Gastrocnemius medialis (tissue), 4 donors: ENCODE measurements around the gene CRB2.

ENCODE experiments used
- POLR2A ChIP-seq, 2 donors: fragments of 450-650 bp; IDR thresholded peaks; one replicate each; pipeline ENCODE4 v1.6.1; 2017; ENCODE audit warnings: antibody characterized with exemption in 2 of 2, mild to moderate bottlenecking in 2 of 2, moderate library complexity in 2 of 2
- TF ChIP-seq, protein P1 (sequence below), 5 experiments: fragments of 450-650 bp in 3 of 5; fragments of 200-600 bp in 2 of 5; sonication (generic) in 2 of 5; IDR thresholded peaks in 4 of 5; conservative IDR thresholded peaks in 1 of 5; 1 replicate in 4 of 5; 2 replicates in 1 of 5; pipeline ENCODE4 v1.5.1; 2016 to 2019; ENCODE audit warnings: antibody characterized with exemption in 5 of 5, mild to moderate bottlenecking in 3 of 5, moderate library complexity in 3 of 5

DNA sequence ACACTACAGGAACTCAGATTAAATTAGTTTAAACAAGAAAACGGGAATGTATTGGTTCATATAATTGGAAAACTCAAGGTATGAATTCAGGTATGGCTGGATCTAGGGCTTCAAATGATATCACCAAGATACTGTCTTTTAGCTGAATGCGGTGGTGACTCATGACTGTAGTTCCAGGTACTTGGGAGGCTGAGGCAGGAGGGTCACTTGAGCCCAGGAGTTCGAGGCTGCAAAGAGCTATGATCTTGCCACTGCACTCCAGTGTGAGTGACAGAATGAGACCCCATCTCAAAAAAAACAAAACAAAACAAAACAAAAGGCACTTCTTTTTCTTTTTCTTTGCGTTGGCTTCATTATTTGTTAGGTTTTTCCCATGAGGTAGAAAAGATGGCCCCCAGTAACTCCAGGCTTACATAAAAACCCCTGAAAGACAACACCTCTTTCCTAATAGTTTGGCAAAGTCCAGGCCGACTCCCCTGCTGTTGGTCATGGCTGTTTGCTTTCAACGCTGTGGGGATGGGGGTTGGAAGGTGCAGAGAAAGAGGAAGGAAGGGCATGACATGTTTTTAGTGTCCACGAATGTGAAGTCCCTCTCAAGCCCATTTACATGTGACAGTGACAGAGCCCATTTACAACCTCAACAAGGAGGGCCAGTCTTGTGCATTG lies 39.8 kb upstream of the CRB2 start:
- TF ChIP-seq, protein P1, sequence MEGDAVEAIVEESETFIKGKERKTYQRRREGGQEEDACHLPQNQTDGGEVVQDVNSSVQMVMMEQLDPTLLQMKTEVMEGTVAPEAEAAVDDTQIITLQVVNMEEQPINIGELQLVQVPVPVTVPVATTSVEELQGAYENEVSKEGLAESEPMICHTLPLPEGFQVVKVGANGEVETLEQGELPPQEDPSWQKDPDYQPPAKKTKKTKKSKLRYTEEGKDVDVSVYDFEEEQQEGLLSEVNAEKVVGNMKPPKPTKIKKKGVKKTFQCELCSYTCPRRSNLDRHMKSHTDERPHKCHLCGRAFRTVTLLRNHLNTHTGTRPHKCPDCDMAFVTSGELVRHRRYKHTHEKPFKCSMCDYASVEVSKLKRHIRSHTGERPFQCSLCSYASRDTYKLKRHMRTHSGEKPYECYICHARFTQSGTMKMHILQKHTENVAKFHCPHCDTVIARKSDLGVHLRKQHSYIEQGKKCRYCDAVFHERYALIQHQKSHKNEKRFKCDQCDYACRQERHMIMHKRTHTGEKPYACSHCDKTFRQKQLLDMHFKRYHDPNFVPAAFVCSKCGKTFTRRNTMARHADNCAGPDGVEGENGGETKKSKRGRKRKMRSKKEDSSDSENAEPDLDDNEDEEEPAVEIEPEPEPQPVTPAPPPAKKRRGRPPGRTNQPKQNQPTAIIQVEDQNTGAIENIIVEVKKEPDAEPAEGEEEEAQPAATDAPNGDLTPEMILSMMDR (IDR thresholded peaks at IDR 0.05 in 4 of 5, conservative IDR thresholded peaks at IDR 0.05 in 1 of 5) = no peak
- no peak for TF ChIP-seq POLR2A (IDR thresholded peaks at IDR 0.05)
